ENCODE data around the gene WDR36.

The WDR36 gene

DNA sequence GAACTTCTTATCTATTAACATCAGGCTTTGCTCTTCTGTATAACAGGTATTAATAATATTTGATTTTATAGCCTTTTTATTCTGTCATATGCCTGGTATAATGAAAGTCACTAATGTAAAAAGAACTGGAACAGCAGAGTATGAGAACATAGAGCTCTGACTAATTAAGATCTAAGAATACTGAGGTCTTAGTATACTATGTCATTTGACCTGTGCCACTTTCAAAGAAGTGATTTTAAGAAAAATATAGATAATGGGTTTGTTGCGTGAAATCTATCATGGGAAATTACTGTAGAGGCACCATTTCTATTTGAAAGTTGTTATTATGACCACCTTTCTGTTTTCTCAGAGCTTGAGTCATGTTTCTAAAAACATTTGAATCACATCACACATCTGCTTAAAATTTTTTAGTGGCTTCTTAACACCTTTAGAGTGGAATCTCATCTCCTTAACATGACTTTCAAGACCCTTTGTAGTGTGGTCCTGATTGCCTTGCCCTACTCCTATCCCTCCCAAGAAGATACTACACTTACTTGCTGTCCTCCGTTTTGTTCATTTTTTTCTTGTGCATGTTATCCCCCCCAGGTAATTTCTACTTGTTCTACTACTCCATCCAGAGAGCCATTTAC lies 14.3 kb downstream of the WDR36 start:
- no peak for DNase-seq

GRCh38 chr5:111107371-111107770 lies 15.2 kb downstream of the WDR36 start:
- DNase-seq = no peak

DNA sequence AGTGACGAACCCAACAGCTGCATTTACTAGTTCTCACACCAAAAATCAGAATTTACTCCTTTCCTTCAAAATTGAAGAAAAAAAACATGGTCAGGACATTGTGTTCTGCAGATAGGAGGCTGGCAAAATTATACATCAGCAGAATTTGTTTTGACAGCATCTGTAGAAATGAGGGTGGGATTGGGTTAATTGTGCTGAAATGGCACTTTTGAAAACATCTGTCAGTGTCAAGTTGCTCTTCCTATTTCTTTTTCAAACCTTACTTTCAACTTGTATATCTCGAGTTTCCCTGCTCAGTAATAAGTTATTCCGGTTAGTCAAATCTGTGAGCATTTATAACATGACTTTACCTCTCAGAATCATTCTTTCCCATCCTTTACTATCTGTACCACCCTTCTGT lies 19.8 kb downstream of the WDR36 start:
- DNase-seq = no peak

- DNase-seq = peak in 1 of 2 experiments; percentile 15
Observed at GRCh38 chr5:111113678-111114077, 21.5 kb downstream of the WDR36 start.

DNA sequence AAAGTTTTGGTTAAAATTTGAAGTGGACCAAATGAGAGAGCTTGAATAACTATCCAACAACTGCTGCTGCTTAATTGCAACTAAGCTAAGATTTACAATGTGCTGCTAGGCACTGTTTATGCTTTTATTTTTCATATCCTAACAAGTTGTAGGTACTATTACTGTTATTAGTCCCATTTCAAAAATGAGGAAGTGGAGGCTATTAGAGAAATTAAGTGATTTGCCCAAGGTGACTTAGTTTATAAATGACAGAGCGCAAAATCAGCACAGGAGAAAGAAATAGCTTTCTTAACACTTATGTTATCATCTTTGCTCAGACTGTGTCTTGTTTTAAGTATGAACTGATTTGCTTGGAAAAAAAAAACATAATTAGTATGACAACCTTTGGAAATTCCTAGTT lies 23.1 kb downstream of the WDR36 start:
- DNase-seq = no peak

- DNase-seq = no peak
Observed at GRCh38 chr5:111116550-111116949, 24.4 kb downstream of the WDR36 start.

GRCh38 chr5:111117136-111117535 lies 25.0 kb downstream of the WDR36 start:
- DNase-seq = no peak

- DNase-seq = no peak
Observed at GRCh38 chr5:111119221-111119620, 27.1 kb downstream of the WDR36 start.

- no peak for DNase-seq
Observed at GRCh38 chr5:111119856-111120255, 27.7 kb downstream of the WDR36 start.

DNA sequence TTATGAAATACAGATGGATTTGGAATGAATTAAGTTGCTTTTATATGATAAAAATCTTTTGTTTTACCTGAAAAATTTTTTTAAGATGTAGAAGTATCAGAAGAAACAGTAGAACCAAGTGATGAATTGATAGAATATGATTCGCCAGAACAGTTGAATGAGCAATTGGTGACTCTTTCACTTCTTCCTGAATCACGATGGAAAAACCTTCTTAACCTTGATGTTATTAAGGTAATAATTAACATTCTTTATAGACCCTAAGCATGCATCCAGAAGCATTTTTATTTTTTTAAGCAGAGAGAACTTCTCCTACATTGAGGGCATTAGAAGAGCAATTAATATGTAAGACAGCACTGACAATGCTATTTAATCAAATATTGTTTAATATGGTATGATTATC lies 28.8 kb downstream of the WDR36 start:
- no peak for DNase-seq

- DNase-seq = no peak
Observed at GRCh38 chr5:111121926-111122325, 29.8 kb downstream of the WDR36 start.

GRCh38 chr5:111122398-111122797 lies 30.2 kb downstream of the WDR36 start:
- no peak for DNase-seq

DNA sequence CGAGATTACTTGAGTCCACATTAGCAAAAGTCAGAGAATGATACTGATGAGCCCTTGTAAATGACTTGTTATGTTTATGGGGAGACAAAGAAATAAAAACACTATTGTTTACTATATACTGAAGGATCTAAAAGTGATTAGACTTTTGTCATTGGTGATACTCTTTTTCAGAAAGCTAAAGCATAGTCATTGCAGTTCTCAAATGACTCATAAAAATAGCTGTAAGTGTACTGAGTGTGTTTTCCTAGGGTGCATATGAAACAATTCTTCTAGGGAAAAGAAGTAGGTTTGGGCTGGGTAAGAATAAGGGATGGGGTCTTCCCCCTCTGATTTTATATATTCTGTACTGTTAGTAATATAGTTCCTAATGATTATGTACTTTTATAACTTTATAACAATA lies 32.6 kb downstream of the WDR36 start:
- no peak for DNase-seq

- DNase-seq = no peak
Observed at GRCh38 chr5:111126896-111127295, 34.7 kb downstream of the WDR36 start.

GRCh38 chr5:111127453-111128195 lies 35.5 kb downstream of the WDR36 start:
- no peak for DNase-seq

DNA sequence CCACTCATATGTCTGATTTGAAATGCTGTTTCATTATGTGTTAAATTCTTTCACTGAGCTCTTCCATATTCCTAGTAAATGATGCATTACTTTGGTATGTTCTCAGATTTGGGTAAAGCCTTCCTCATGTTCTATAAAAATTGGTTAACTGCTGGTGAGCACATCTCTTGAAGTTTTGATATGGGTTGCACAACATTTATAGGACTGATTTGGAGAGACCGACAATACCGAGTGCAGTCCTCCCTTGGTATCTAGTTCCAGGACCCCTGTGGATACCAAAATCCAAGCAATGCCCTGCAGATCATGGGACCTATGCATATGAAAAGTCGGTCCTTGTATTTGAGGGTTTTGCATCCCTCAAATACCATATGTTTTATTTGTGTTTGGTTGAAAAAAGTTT lies 37.8 kb downstream of the WDR36 start:
- DNase-seq = no peak

DNA sequence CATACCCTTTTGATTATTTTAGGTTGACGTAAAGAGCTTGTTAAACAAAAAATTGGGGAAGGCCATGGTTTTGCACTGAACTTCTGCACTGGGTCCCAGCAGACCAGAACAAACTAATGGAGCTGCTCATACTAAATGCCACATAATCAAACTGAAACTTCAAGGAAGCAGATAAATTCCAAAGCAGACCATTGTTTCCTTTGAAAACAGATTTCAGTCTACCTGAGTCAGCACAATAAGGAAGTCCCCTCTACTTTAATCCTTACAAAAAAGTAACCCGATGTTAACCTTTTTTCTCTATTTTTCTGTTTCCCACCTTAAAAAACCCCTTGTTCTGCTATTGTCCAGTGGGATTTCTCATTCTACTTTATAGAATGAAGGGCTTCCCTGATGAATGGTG lies 39.2 kb downstream of the WDR36 start:
- DNase-seq = no peak

DNA sequence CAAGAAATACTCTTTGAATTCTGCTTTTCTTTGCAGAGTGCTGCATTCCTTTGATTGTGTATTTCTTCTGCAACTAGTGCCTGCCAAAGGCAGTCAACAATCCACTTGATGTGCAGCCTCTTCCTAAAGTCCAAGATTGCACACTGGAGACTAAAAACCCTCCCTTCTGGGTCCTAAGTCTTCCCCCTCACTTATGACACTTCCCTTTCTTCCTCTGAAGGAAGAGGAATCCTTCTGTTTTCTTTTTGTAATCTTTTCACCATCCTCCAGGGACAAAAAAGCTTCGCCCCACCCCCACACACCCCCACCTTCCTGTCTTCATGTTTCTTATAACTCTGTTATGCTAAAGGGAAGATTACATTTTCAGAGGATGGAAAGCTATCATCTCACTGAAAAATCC lies 39.9 kb downstream of the WDR36 start:
- DNase-seq = no peak

- no peak for DNase-seq
Observed at GRCh38 chr5:111132731-111133435, 40.7 kb downstream of the WDR36 start.

DNA sequence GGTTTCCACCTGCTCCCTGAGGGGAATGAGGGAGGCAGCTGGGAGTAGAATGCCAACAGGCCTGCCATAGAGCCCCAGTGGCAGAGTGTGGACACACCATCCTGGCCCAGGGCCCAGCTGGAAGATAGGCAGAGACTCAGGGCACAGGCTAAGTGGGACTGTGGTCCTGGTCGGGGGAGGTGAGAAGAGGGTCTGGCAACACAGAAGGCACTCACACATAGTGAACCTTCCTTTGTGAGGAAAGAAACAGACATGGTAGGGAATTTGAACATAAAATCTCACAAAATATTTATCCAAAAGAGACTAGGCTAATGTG lies 41.2 kb downstream of the WDR36 start:
- no peak for DNase-seq

DNA sequence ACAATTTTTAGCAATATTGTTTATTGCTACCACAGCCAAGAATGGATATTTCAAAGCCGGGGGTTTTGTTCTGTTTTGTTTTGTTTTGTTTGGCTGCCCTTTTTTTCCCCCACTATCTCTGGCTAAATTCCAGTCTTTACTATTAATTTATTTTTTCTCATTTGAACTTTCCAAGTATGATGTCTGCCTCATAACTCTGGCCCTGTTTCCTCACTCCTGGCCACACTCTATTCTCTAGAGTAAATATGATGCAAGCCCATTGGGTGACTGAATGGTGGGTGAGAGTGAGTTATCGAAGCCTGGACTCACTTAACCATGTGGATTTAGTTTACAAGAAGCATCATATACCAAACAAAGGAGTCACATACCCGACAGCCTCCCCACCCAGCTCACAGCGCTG lies 41.9 kb downstream of the WDR36 start:
- DNase-seq = no peak

- no peak for DNase-seq
Observed at GRCh38 chr5:111134864-111135263, 42.7 kb downstream of the WDR36 start.

DNA sequence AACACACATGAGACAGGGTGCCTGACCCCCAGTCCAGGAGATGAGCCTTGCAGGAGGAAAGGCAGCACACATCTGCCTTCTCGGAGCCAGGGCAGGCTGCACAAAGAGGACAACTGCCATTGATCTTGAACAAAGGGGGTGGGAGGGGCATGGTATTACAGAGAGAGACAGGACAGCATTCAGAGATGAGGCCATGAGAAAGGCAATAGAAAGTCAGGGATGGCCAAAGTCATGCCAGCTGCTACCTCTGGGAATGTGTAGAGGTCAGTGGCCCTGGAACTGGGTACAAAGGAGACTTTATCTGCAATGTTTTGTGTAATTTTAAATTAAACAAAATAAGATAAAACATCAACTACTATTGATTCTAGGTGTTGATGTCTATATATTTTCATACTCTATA lies 43.2 kb downstream of the WDR36 start:
- DNase-seq = no peak

- no peak for DNase-seq
Observed at GRCh38 chr5:111135946-111136345, 43.8 kb downstream of the WDR36 start.
